Measurements from ENCODE around the gene FMNL1.

FMNL1 gene

DNA sequence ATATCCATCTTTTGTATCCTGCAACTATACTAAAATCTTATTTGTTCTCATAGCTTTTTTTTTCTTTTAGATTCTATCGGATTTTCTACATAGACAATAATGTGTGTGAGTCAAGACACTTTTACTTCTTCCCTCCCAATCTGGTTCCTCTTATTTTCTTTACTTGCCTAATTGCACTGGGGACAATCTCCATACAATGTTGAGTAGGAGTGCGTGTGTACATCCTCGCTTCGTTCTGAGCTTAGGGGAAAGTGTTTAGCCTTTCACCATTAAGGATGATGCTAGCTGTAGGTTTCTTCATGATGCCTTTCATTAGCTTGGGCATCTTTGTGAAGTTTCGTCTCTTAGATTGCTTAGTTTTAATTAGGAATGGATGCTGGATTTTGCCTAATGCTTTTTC, 37.3 kb downstream of the FMNL1 start:
- H3K27me3 Mint-ChIP-seq = no peaks in the 10 kb centered on the region
- H3K4me1 Mint-ChIP-seq = peaks cover 72% of the 10 kb centered on the region
- no peak for ATAC-seq
- H3K9me3 Mint-ChIP-seq = no peaks in the 10 kb centered on the region
- no peak overlapping the region for H3K4me3 Mint-ChIP-seq
- no peak for DNase-seq
- H3K27ac Mint-ChIP-seq = peak overlapping the region in 1 of 2 donors; percentile 1

GRCh38 chr17:45260204-45260783, 38.6 kb downstream of the FMNL1 start:
- DNase-seq = no peak

DNA sequence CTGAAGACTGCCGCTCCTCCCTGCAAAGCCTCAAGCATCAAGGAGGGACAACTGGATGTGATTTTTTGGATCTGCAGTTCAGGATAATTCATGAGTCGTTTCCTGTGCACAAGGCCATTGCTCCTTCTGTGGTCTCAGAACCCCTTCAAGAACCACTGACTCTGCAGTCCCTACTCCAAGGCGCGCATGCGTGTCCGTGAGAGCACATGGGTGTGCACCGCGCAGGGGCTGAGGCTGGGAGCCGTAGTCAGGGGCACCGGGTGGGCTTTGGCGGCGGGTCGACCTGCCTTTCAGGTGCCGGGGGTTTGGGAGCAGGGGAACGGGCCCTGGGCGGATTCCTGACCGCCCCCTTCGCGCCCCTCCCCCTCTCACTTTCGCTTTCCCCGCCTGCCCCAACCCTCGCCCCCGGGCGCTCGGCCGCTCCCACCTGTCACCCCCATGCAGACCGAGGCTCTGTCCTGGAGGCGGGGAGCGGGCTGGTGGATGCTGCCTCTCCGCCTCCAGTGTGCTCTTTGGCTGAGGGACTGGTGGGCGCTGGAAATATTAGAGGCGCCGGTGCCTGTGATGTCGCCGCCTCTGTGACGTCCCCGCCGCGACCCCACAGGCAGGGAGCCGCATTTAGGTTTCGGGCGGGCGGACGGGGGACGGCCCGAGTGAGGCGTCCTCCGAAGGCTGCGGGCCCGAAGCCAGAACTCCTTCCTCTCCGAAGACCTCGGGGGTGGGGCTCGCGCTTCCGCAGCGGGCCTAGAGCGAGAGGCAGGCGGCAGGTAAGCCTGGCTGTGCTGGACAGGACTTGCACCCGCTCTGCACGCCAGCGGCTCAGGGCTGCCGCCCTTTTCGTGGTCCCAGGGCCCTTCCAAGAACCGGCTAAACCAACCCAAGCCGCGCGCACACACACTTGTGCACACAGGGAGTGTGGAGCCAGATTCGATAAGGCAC, 40.2 kb downstream of the FMNL1 start, which contains the start of gene SPATA32:
Gene SPATA32 (minus strand): TSS at position 518 of the 939 bp plus-strand sequence. CDS start 78 bp downstream, at position 440.
- peak within 1 kb of the TSS; percentile 84 to 88 for H3K4me3 Mint-ChIP-seq
- ATAC-seq = peak; percentile 89
- H3K27ac Mint-ChIP-seq = peak within 1 kb of the TSS; percentile 83 to 92
- H3K4me1 Mint-ChIP-seq = peaks cover 48% of the 10 kb centered on the region
- no peaks in the 10 kb centered on the region for H3K9me3 Mint-ChIP-seq
- H3K27me3 Mint-ChIP-seq = no peaks in the 10 kb centered on the region
- peak; percentile 81 to 84 for DNase-seq

More at GRCh38 chr17:45260204-45260783, 38.6 kb downstream of the FMNL1 start:
- H3K27me3 Mint-ChIP-seq = no peaks in the 10 kb centered on the region
- no peak overlapping the region for H3K4me3 Mint-ChIP-seq
- peak overlapping the region in 1 of 2 donors; percentile 2 for H3K27ac Mint-ChIP-seq
- no peak for ATAC-seq
- peaks cover 59% of the 10 kb centered on the region for H3K4me1 Mint-ChIP-seq
- H3K9me3 Mint-ChIP-seq = no peaks in the 10 kb centered on the region

DNA sequence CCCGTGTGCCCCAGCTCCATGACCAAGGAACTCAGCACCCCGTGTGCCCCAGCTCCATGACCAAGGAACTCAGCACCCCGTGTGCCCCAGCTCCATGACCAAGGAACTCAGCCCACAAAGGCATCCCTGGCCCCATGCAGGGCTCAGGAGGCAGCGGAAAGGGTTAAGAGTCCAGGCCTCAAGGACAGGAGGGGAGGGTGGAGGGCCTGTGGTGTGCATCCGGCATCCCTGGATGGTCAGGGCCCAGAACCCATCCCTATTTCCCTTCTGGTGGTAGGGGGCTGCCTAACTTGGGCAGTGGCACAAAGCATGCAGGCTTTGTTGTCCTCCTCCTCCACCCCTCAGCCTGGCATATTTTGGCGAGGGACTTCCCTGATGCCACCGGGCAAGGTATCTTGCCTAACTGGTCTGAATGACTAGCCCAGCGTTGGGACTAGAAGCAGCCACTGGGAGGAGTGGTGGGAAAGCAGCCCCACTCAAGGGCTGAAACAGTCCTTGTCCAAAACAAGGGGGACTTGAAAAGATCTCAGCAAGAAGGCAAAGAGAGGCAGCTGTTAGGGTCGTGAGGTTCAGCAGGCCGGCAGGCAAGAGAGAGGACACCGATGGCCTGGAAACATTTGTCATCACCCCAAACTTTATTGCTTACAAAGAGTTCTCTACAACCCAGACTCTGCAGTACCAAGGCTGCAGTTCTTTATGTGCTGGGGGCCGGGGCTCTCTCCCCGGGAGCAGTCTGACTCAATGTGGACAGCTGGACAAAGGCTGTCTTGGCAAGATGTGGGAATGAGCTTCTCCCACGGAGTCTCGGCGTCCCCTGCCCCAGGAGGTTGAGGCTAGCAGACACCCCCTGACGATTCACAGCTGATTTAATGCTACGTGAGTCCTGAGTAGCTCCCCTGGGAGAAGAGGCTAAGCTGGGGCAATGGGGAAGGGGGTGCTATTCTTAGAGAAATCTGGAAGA, 41.1 kb downstream of the FMNL1 start:
- ATAC-seq (no peak), DNase-seq (no peak)
- Mint-ChIP-seq H3K9me3 (no peaks in the 10 kb centered on the region), H3K27ac (peak overlapping the region; percentile 83 to 92), H3K4me3 (peak overlapping the region; percentile 84 to 88), H3K27me3 (no peaks in the 10 kb centered on the region), H3K4me1 (peaks cover 48% of the 10 kb centered on the region)

GRCh38 chr17:45263477-45263860, 41.8 kb downstream of the FMNL1 start:
- ATAC-seq (no peak), DNase-seq (no peak)
- Mint-ChIP-seq H3K9me3 (no peaks in the 10 kb centered on the region), H3K4me3 (peak overlapping the region in 1 of 2 donors; percentile 88), H3K4me1 (peaks cover 48% of the 10 kb centered on the region), H3K27ac (peak overlapping the region in 1 of 2 donors; percentile 92), H3K27me3 (no peaks in the 10 kb centered on the region)

DNA sequence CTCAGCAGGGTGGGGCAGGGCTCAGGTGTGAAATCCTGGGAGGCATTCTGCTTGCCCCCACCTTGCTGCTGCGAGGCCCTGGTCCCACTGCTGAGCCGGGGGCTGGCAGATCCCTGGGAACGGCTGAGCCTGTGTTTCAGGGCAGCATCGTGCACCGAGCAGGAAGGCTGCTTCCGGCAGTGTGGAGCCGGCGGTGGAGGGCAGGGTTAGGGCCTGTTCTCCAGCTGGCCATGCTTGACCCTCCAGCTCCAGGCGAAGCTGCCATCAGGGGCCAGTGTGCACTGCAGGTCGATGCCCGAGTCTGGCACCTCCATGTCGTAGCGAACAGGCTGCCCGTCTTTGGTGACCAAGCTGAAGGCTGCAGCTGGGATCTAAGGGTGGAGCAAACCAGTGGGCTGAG, 42.7 kb downstream of the FMNL1 start:
- no peak for ATAC-seq
- no peaks in the 10 kb centered on the region for H3K27me3 Mint-ChIP-seq
- no peak overlapping the region for H3K4me3 Mint-ChIP-seq
- no peak for DNase-seq
- H3K9me3 Mint-ChIP-seq = no peaks in the 10 kb centered on the region
- H3K27ac Mint-ChIP-seq = peak overlapping the region in 1 of 2 donors; percentile 49
- H3K4me1 Mint-ChIP-seq = peaks cover 52% of the 10 kb centered on the region

DNA sequence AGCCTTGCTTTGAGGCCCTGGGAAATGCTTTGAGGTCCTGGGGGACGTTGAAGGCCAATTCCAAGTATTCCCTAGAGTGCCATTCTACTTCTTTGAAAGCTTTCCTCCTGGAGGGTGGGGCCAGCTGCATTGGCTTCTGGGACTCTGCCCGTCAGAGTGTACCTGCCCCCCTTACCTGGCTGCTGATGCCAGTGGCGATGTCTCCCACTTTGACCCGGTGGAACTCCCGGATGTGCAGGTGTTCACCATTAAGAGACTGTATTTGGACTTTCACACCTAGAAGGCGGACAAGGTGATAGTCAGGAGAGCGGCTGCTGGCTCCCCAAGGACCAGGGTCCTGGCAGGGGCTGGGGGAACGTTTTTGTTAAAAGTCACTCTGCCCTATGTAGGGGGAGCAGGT, 43.3 kb downstream of the FMNL1 start:
- H3K9me3 Mint-ChIP-seq = no peaks in the 10 kb centered on the region
- no peak overlapping the region for H3K4me3 Mint-ChIP-seq
- ATAC-seq (no peak), DNase-seq (no peak)
- no peaks in the 10 kb centered on the region for H3K27me3 Mint-ChIP-seq
- no peak overlapping the region for H3K27ac Mint-ChIP-seq
- H3K4me1 Mint-ChIP-seq = peaks cover 58% of the 10 kb centered on the region

GRCh38 chr17:45265821-45266220, 44.1 kb downstream of the FMNL1 start:
- Mint-ChIP-seq H3K27ac (peak overlapping the region in 1 of 2 donors; percentile 27), H3K9me3 (no peaks in the 10 kb centered on the region), H3K4me1 (peaks cover 58% of the 10 kb centered on the region), H3K4me3 (no peak overlapping the region), H3K27me3 (no peaks in the 10 kb centered on the region)
- no peak for ATAC-seq
- no peak for DNase-seq

DNA sequence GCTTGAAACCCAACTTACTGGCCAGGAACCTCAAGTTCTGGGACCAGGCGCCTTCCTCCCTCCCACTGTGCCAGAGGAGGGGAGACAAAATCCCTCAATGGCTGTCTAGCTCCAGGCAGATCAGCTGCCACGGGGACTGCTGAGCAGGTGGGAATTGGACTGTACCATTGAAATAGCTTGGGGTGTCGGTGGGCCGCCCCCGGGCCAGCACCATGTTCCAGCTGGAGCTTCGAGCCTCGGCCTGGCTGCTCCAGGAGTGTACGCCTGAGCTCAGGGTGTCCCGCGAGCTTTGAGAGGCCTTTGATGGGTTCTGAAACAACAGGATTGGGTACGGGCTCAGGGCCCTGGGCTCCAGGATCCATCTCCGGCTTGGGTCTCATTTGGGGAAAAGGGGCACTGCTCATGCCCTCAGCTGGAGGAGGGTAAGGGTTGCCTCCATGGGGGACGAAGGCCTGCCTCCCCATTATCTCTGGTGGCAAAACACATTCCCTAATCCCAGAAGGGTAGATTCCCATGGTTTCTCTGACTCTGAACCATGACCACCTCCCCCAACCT, 44.8 kb downstream of the FMNL1 start:
- peaks cover 55% of the 10 kb centered on the region for H3K4me1 Mint-ChIP-seq
- H3K27me3 Mint-ChIP-seq = no peaks in the 10 kb centered on the region
- H3K9me3 Mint-ChIP-seq = no peaks in the 10 kb centered on the region
- no peak for DNase-seq
- ATAC-seq = no peak
- peak overlapping the region in 1 of 2 donors; percentile 76 for H3K27ac Mint-ChIP-seq
- H3K4me3 Mint-ChIP-seq = no peak overlapping the region

GRCh38 chr17:45267436-45268055, 45.9 kb downstream of the FMNL1 start:
- ATAC-seq (no peak), DNase-seq (no peak)
- no peak overlapping the region for H3K4me3 Mint-ChIP-seq
- peak overlapping the region; percentile 52 to 54 for H3K27ac Mint-ChIP-seq
- no peaks in the 10 kb centered on the region for H3K9me3 Mint-ChIP-seq
- peaks cover 46% of the 10 kb centered on the region for H3K4me1 Mint-ChIP-seq
- H3K27me3 Mint-ChIP-seq = no peaks in the 10 kb centered on the region

DNA sequence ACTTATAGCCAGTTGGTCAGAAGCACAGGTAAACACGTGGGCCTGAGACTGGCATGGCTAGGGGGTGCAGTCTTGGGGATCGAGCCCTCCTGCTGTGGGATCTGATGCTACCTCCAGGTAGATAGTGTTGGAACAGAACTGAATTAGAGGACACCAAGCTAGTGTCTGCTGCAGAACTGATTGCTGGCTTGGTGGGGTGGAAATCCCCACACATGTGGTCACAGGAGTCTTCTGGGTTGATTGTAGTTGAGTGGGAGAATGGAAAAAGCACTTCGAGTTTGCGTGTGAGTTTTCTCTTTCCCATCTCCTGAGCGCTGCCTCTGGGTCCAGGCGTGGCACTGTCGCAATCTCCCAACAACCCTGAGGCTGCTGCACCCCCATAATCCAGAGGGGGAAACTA, 48.2 kb downstream of the FMNL1 start:
- H3K27me3 Mint-ChIP-seq = no peaks in the 10 kb centered on the region
- no peaks in the 10 kb centered on the region for H3K9me3 Mint-ChIP-seq
- ATAC-seq (peak; percentile 54), DNase-seq (no peak)
- peak overlapping the region in 1 of 2 donors; percentile 57 for H3K4me3 Mint-ChIP-seq
- peak overlapping the region; percentile 25 to 90 for H3K27ac Mint-ChIP-seq
- peaks cover 48% of the 10 kb centered on the region for H3K4me1 Mint-ChIP-seq

- Mint-ChIP-seq H3K9me3 (no peaks in the 10 kb centered on the region), H3K27ac (peak overlapping the region in 1 of 2 donors; percentile 90), H3K27me3 (no peaks in the 10 kb centered on the region), H3K4me3 (peak overlapping the region in 1 of 2 donors; percentile 57), H3K4me1 (peaks cover 48% of the 10 kb centered on the region)
- DNase-seq = peak; percentile 57 to 61
- peak; percentile 82 for ATAC-seq
Measured at GRCh38 chr17:45270828-45271418, 49.2 kb downstream of the FMNL1 start.

DNA sequence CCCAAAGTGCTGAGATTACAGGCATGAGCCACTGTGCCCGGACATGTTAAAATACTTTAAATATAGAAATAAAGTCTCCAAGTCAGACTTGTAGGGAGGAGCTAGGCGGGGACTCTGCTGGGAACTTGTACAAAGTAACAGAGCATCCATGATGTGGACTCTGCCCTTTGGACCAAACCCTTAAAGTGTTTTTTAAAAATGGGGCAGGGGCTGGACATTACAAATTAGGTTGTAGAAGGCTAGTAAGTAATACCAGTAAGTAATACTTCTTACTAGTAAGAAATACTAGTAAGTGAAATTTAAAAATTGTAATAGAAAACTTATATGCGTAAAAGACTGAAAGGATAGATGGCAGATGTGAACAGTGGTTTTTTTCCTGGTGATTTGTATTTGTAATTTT, 49.9 kb downstream of the FMNL1 start:
- no peak overlapping the region for H3K27ac Mint-ChIP-seq

DNA sequence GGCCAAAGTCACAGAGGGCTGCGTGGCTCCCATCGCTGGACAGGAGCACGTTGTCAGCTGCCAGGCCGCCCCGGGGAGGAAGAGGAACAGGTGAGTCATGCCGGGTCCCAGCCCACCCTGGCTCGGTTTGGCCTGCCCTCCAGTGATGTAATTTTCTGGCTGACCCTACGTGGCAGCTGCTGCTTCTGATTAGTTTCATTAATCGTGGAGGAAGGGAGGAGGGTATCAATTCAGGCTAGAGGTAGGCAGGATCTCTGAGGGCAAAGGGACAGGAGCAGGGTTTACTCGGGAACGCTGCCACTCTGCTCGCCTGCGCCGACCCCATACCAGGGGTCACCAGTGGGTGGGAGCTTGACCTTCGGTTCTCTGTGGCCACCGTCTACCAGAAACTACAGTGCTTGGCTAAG, 51.9 kb downstream of the FMNL1 start:
- Mint-ChIP-seq H3K27ac (peak overlapping the region in 1 of 2 donors; percentile 86), H3K4me1 (peaks cover 50% of the 10 kb centered on the region), H3K9me3 (no peaks in the 10 kb centered on the region), H3K27me3 (no peaks in the 10 kb centered on the region), H3K4me3 (no peak overlapping the region)
- DNase-seq (no peak), ATAC-seq (no peak)

More for the DNA sequence above, 49.9 kb downstream of the FMNL1 start:
- ATAC-seq = no peak
- Mint-ChIP-seq H3K27me3 (no peaks in the 10 kb centered on the region), H3K9me3 (no peaks in the 10 kb centered on the region), H3K4me1 (peaks cover 48% of the 10 kb centered on the region), H3K4me3 (no peak overlapping the region)
- DNase-seq = no peak

Data from stimulated activated naive CD8-positive, alpha-beta T cell treated with anti-CD3 and anti-CD28 coated beads, Interleukin-15, amount 100 ng/mL, for 72 hours (primary cell).